WTC11 (cell line): Measurements from ENCODE around the gene ARPC3.

Source experiments
- KAT7 ChIP-seq: sonication (generic); formaldehyde crosslinking; IDR thresholded peaks from 2 replicates; pipeline ENCODE4 v1.8.1; 2023; ENCODE audit warnings: missing genetic modification reagents, mild to moderate bottlenecking, borderline replicate concordance
- NR3C1 ChIP-seq: sonication (generic); formaldehyde crosslinking; conservative IDR thresholded peaks from 2 replicates; pipeline ENCODE4 v1.8.1; 2023; ENCODE audit warnings: low read depth, mild to moderate bottlenecking, missing genetic modification reagents

DNA sequence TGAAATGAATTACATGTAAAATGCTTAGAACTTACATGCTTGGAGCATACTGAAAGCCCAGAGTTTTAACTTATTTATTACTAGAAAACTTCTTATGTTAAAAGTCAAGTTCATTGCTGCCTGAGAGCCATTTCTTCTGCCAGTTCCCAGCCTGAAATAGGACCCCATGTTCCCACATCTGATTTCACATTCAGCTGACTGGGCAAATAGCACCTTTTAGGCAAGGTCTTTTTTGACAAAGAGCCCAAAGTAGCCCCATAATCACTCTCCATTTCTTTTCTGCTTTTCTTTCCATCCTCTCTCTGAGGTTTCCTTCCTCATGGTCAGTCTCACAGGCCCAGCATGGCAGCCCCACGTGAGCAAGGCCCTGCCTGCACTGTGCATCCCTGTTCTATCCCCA lies 1.1 kb upstream of the ARPC3 start:
- TF ChIP-seq KAT7 (no peak), NR3C1 (no peak)
